ENCODE measurements around the gene COL5A1.

The COL5A1 gene

GRCh38 chr9:134626571-134627416 lies 14.8 kb upstream of the COL5A1 start:
- DNase-seq = no peak

GRCh38 chr9:134627417-134628353 lies 13.9 kb upstream of the COL5A1 start:
- DNase-seq = no peak

GRCh38 chr9:134628354-134628736 lies 13.3 kb upstream of the COL5A1 start:
- DNase-seq = no peak

- no peak for DNase-seq
These were observed 12.5 kb upstream of the COL5A1 start for GRCh38 chr9:134629061-134629585.

GRCh38 chr9:134629586-134630392 lies 11.8 kb upstream of the COL5A1 start:
- DNase-seq = no peak

- DNase-seq = no peak
These were observed 11.2 kb upstream of the COL5A1 start for GRCh38 chr9:134630393-134630790.

GRCh38 chr9:134630861-134631260 lies 10.7 kb upstream of the COL5A1 start:
- DNase-seq = no peak

- no peak for DNase-seq
These were observed 9.7 kb upstream of the COL5A1 start for GRCh38 chr9:134631881-134632280.

- no peak for DNase-seq
These were observed 9.3 kb upstream of the COL5A1 start for GRCh38 chr9:134632329-134632728.

GRCh38 chr9:134633362-134634142 lies 8.1 kb upstream of the COL5A1 start:
- no peak for DNase-seq

GRCh38 chr9:134634176-134634575 lies 7.4 kb upstream of the COL5A1 start:
- no peak for DNase-seq

- no peak for DNase-seq
These were observed 6.9 kb upstream of the COL5A1 start for GRCh38 chr9:134634667-134635230.

GRCh38 chr9:134635351-134636148 lies 6.1 kb upstream of the COL5A1 start:
- DNase-seq = no peak

- no peak for DNase-seq
These were observed 5.5 kb upstream of the COL5A1 start for GRCh38 chr9:134636149-134636507.

- no peak for DNase-seq
These were observed 4.4 kb upstream of the COL5A1 start for GRCh38 chr9:134637241-134637640.

- DNase-seq = no peak
These were observed 3.7 kb upstream of the COL5A1 start for GRCh38 chr9:134637696-134638501.

- no peak for DNase-seq
These were observed 3.0 kb upstream of the COL5A1 start for GRCh38 chr9:134638502-134639090.

- DNase-seq = no peak
These were observed 1.6 kb upstream of the COL5A1 start for GRCh38 chr9:134639994-134640393.

- no peak for DNase-seq
These were observed 964 bp upstream of the COL5A1 start for GRCh38 chr9:134640506-134641172.
